Measurements from ENCODE around the gene B3GALT6.

GRCh38 chr1:1202831-1203560, 29.0 kb upstream of the B3GALT6 start:
- TF ChIP-seq POLR2A (IDR thresholded peaks at IDR 0.05; ENCODE audit: low read depth, low read length) (no peak), POLR2AphosphoS5 (IDR thresholded peaks at IDR 0.05; ENCODE audit: low read depth, low read length) (no peak)

Measured in GM12891 (cell line).